GM23338 (cell line): ENCODE data around the gene SF3B1. TPM values are rescaled to one million over a fixed set of nuclear protein-coding genes. Genes with fewer than 3 reads are reported as not detected.

Source experiments
- ATAC-seq: fragments of 200-7000 bp; cut with Tn5 transposase; 3 replicates; pipeline ENCODE4 v1.9.1; 2020
- DNase-seq: peaks from one replicate; pipeline ENCODE4 v3.0.0-alpha.2; 2015; ENCODE audit warnings: low spot score
- H2AFZ ChIP-seq: fragments of 200-600 bp; sonication (generic); 2 replicates; pipeline ENCODE4 v1.8.0; 2016; ENCODE audit warnings: antibody characterized with exemption, mild to moderate bottlenecking, moderate library complexity
- H3F3A ChIP-seq: fragments of 200-600 bp; sonication (generic); replicated peaks from 2 replicates; pipeline ENCODE4 v1.8.0; 2017; ENCODE audit warnings: antibody characterized with exemption, mixed run types, low read depth
- H3K27ac ChIP-seq: fragments of 200-600 bp; sonication (generic); 2 replicates; pipeline ENCODE4 v1.6.1; 2016; ENCODE audit warnings: low read depth
- H3K27me3 ChIP-seq: fragments of 200-600 bp; sonication (generic); 2 replicates; pipeline ENCODE4 v1.8.0; 2016; ENCODE audit warnings: mild to moderate bottlenecking, mixed run types, moderate library complexity; ENCODE audit not compliant: insufficient read depth
- H3K36me3 ChIP-seq: fragments of 200-600 bp; sonication (generic); 2 replicates; pipeline ENCODE4 v1.8.0; 2016; ENCODE audit warnings: mild to moderate bottlenecking; ENCODE audit not compliant: insufficient read depth
- H3K4me1 ChIP-seq: fragments of 200-600 bp; sonication (generic); 2 replicates; pipeline ENCODE4 v1.8.0; 2016; ENCODE audit warnings: mild to moderate bottlenecking, moderate library complexity; ENCODE audit not compliant: insufficient read depth
- H3K4me2 ChIP-seq: fragments of 200-600 bp; sonication (generic); 2 replicates; pipeline ENCODE4 v1.7.1; 2017; ENCODE audit warnings: mixed run types
- H3K4me3 ChIP-seq: fragments of 200-600 bp; sonication (generic); 2 replicates; pipeline ENCODE4 v1.6.1; 2016; ENCODE audit warnings: mixed run types
- H3K79me2 ChIP-seq: fragments of 200-600 bp; sonication (generic); replicated peaks from 2 replicates; pipeline ENCODE4 v1.8.0; 2017; ENCODE audit warnings: mild to moderate bottlenecking; ENCODE audit not compliant: insufficient read depth
- H3K9me2 ChIP-seq: fragments of 200-600 bp; sonication (generic); 2 replicates; pipeline ENCODE4 v1.8.0; 2017; ENCODE audit not compliant: insufficient read depth
- H4K20me1 ChIP-seq: fragments of 200-600 bp; sonication (generic); replicated peaks from 2 replicates; pipeline ENCODE4 v1.8.0; 2017; ENCODE audit warnings: mild to moderate bottlenecking; ENCODE audit not compliant: insufficient read depth
- H3K27ac Mint-ChIP-seq: 2 replicates; pipeline ENCODE4 v1.8.0; 2020; ENCODE audit warnings: inconsistent platforms, mild to moderate bottlenecking, moderate library complexity, mixed read lengths
- H3K27me3 Mint-ChIP-seq: 3 replicates; pipeline ENCODE4 v1.8.0; 2022; ENCODE audit warnings: low read depth, mild to moderate bottlenecking, moderate library complexity, mixed read lengths, inconsistent platforms; ENCODE audit not compliant: insufficient read depth, poor library complexity
- H3K36me3 Mint-ChIP-seq: 3 replicates; pipeline ENCODE4 v1.8.0; 2021; ENCODE audit warnings: low read depth, mild to moderate bottlenecking, inconsistent platforms, moderate library complexity, mixed read lengths
- H3K4me1 Mint-ChIP-seq: 3 replicates; pipeline ENCODE4 v1.8.0; 2020; ENCODE audit warnings: mild to moderate bottlenecking, inconsistent platforms, mixed read lengths
- H3K4me3 Mint-ChIP-seq: 3 replicates; pipeline ENCODE4 v1.8.0; 2021; ENCODE audit warnings: moderate library complexity, mild to moderate bottlenecking, inconsistent platforms, mixed read lengths
- H3K9me3 Mint-ChIP-seq: 3 replicates; pipeline ENCODE4 v1.8.0; 2020; ENCODE audit warnings: moderate library complexity, mild to moderate bottlenecking, inconsistent platforms, mixed read lengths
- CREB1 ChIP-seq: fragments of 250-450 bp; sonication (Bioruptor Pico); IDR thresholded peaks from 2 replicates; pipeline ENCODE4 v1.5.0; 2020; ENCODE audit warnings: low read depth, mild to moderate bottlenecking, moderate library complexity
- EZH2 ChIP-seq: fragments of 200-600 bp; sonication (generic); IDR thresholded peaks from one replicate; pipeline ENCODE4 v1.8.0; 2017; ENCODE audit warnings: antibody characterized with exemption, mild to moderate bottlenecking, low read depth; ENCODE audit not compliant: unreplicated experiment
- EZH2phosphoT487 ChIP-seq: fragments of 200-600 bp; sonication (generic); IDR thresholded peaks from one replicate; pipeline ENCODE4 v1.8.1; 2018; ENCODE audit warnings: antibody characterized with exemption; ENCODE audit not compliant: unreplicated experiment
- JUNB ChIP-seq: IDR thresholded peaks from one replicate; pipeline ENCODE4 v1.6.1; 2016; ENCODE audit warnings: antibody characterized with exemption; ENCODE audit not compliant: unreplicated experiment
- NANOG ChIP-seq: IDR thresholded peaks from 2 replicates; pipeline ENCODE4 v1.6.1; 2016; ENCODE audit warnings: antibody characterized with exemption, borderline replicate concordance
- STAT1 ChIP-seq: IDR thresholded peaks from one replicate; pipeline ENCODE4 v1.6.1; 2016; ENCODE audit warnings: antibody characterized with exemption; ENCODE audit not compliant: unreplicated experiment
- ZNF114 ChIP-seq: fragments of 250-450 bp; sonication (Bioruptor Pico); IDR thresholded peaks from 2 replicates; pipeline ENCODE4 v1.5.0; 2020; ENCODE audit warnings: mild to moderate bottlenecking, moderate library complexity
- ZNF331 ChIP-seq: fragments of 250-450 bp; sonication (Bioruptor Pico); IDR thresholded peaks from 2 replicates; pipeline ENCODE4 v1.5.0; 2020; ENCODE audit warnings: low read depth, mild to moderate bottlenecking, moderate library complexity
- polyA plus RNA-seq: library from polyadenylated mRNA; unstranded; fragments of >200 nt; fragmentation: Nextera tagmentation; extraction: Ambion mirVana; gene quantifications from 2 replicates; pipeline ENCODE4 v1.2.1, GENCODE V29; 2016
- total RNA-seq: library from RNA; depleted of rRNA; stranded (reverse); fragments of >200 nt; shearing (Covaris generic); gene quantifications from 2 replicates; pipeline ENCODE4 v1.2.3, GENCODE V29; 2014
- TF ChIP-seq, protein P1 (sequence below): IDR thresholded peaks from one replicate; pipeline ENCODE4 v1.6.1; 2018; ENCODE audit warnings: antibody characterized with exemption; ENCODE audit not compliant: unreplicated experiment
- TF ChIP-seq, protein P2 (sequence below): IDR thresholded peaks from 2 replicates; pipeline ENCODE4 v1.6.1; 2016; ENCODE audit warnings: antibody characterized with exemption

The SF3B1 gene
- total and polyA plus RNA-seq, 2 experiments from 2014 or later = 238 to 340 TPM

DNA sequence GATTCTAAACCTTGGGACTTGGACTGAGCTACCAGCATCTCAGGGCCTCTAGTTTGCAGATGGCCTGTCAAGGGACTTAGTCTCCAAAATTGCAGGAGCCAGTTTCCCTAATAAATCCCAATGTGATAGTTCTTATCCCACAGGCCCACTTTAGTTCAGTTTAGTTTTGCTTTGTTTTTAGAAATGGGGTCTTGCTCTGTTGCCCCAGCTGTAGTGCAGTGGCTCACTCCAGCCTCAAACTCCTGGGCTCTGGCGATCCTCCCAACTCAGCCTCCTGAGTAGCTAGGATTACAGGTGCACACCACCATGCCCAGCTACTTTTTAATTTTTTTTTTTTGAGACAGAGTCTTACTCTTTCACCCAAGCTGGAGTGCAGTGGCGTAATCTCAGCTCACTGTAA lies 2.6 kb upstream of the SF3B1 start (continued):
- TF ChIP-seq, protein P1, sequence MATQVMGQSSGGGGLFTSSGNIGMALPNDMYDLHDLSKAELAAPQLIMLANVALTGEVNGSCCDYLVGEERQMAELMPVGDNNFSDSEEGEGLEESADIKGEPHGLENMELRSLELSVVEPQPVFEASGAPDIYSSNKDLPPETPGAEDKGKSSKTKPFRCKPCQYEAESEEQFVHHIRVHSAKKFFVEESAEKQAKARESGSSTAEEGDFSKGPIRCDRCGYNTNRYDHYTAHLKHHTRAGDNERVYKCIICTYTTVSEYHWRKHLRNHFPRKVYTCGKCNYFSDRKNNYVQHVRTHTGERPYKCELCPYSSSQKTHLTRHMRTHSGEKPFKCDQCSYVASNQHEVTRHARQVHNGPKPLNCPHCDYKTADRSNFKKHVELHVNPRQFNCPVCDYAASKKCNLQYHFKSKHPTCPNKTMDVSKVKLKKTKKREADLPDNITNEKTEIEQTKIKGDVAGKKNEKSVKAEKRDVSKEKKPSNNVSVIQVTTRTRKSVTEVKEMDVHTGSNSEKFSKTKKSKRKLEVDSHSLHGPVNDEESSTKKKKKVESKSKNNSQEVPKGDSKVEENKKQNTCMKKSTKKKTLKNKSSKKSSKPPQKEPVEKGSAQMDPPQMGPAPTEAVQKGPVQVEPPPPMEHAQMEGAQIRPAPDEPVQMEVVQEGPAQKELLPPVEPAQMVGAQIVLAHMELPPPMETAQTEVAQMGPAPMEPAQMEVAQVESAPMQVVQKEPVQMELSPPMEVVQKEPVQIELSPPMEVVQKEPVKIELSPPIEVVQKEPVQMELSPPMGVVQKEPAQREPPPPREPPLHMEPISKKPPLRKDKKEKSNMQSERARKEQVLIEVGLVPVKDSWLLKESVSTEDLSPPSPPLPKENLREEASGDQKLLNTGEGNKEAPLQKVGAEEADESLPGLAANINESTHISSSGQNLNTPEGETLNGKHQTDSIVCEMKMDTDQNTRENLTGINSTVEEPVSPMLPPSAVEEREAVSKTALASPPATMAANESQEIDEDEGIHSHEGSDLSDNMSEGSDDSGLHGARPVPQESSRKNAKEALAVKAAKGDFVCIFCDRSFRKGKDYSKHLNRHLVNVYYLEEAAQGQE = no peak
- no peak for TF ChIP-seq EZH2
- TF ChIP-seq, protein P2, sequence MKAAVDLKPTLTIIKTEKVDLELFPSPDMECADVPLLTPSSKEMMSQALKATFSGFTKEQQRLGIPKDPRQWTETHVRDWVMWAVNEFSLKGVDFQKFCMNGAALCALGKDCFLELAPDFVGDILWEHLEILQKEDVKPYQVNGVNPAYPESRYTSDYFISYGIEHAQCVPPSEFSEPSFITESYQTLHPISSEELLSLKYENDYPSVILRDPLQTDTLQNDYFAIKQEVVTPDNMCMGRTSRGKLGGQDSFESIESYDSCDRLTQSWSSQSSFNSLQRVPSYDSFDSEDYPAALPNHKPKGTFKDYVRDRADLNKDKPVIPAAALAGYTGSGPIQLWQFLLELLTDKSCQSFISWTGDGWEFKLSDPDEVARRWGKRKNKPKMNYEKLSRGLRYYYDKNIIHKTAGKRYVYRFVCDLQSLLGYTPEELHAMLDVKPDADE = no peak
- no peak for TF ChIP-seq ZNF114 (CRISPR knock-in tag)
- no peak for TF ChIP-seq CREB1 (CRISPR knock-in tag)
- TF ChIP-seq ZNF331 (CRISPR knock-in tag) = no peak

DNA sequence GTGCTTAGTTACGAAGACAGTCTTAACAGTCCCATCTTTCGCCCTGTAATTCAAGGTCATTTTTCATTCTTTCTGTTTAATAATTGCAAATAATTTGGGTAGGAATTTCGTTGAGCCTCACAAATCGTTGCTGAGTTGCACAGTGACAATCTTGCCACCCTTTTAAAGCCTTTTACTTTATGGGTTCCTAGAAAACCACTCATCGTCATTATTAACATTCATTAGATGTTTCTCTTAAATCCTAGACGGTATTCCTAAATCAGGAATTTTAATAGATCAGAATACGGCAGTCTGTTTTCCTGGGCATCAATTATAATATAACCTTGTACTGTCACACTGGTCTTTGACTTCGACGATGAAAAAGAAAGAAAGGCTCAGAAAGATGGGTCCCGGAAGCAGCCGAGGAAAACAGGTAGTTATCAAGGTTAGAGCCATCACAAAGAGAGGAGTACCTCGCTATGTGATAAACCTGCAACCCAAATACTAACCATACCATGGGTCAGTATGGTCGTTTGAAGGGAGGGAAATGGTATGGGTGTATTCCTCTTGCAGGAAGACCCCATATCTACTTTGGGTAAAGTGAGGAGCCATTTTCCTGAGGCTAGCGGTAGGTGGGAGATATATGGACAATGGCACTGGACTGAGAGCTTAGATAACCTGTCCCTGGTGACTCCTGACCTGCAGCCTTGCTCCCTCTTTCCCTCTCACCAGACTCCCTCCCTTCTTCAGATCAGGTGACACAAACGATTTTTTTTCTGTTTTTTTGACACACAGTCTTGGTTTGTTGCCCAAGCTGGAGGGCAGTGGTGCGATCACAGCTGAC lies 981 bp upstream of the SF3B1 start:
- H3K9me3 Mint-ChIP-seq = no peaks in the 10 kb centered on the region
- ATAC-seq = 0 out of 3 replicates have a peak, but pooled peaks have one; percentile 7
- Histone ChIP-seq H3K27me3 (no peaks in the 10 kb centered on the region), H3K4me3 (peak overlapping the region; percentile 83), H3K36me3 (no peaks in the 10 kb centered on the region), H3K4me1 (peaks cover 28% of the 10 kb centered on the region), H3F3A (no peaks in the 10 kb centered on the region), H3K27ac (peak overlapping the region; percentile 85), H3K79me2 (peaks cover 45% of the 10 kb centered on the region), H3K4me2 (peak overlapping the region; percentile 93), H4K20me1 (peaks cover 31% of the 10 kb centered on the region), H2AFZ (peak overlapping the region; percentile 84), H3K9me2 (no peaks in the 10 kb centered on the region)
- H3K27me3 Mint-ChIP-seq = peaks cover 9% of the 10 kb centered on the region
- H3K27ac Mint-ChIP-seq = peak overlapping the region; percentile 100
- peak; percentile 15 for DNase-seq
- H3K4me3 Mint-ChIP-seq = peak overlapping the region; percentile 93
- peaks cover 20% of the 10 kb centered on the region for H3K4me1 Mint-ChIP-seq
- H3K36me3 Mint-ChIP-seq = peaks cover 13% of the 10 kb centered on the region
- TF ChIP-seq EZH2phosphoT487 (no peak), CREB1 (CRISPR knock-in tag) (no peak), EZH2 (no peak), NANOG (no peak), STAT1 (no peak), JUNB (no peak)
- TF ChIP-seq, protein P1 = no peak
- TF ChIP-seq, protein P2 = no peak
